Mesenteric fat pad (tissue), 1 donor: ENCODE measurements around the gene AANAT. TPM values are rescaled to one million over a fixed set of nuclear protein-coding genes. Genes with fewer than 3 reads are reported as not detected.
"Not testable (repeated sequence)": the region's sequence is repeated elsewhere in the genome, so short reads cannot be mapped to it uniquely, and the experiment has no call there.

ENCODE experiments used
- DNase-seq: peaks from one replicate; pipeline ENCODE4 v3.0.0-alpha.2; 2020; ENCODE audit warnings: low spot score
- total RNA-seq: library from RNA; stranded (reverse); fragmentation: NEBNext Ultra II Directional; extraction: Animal tissue kit (Norgen Biotek cat#: 25700); gene quantifications from one replicate; pipeline ENCODE4 v1.2.1, GENCODE V29; 2021
- donor health status: DM: yes; HTN: yes; CAD: no.

AANAT gene
- total RNA-seq, 1 donor from 2014 or later, result not detected

- no peak for DNase-seq
These were observed 35.2 kb downstream of the AANAT start for GRCh38 chr17:76502341-76503211.

GRCh38 chr17:76504117-76504516 lies 36.7 kb downstream of the AANAT start:
- no peak for DNase-seq

GRCh38 chr17:76506408-76507345 lies 39.3 kb downstream of the AANAT start:
- DNase-seq, result peak; percentile 96

- not testable (repeated sequence) for DNase-seq
These were observed 41.2 kb downstream of the AANAT start for GRCh38 chr17:76508472-76509063.

- DNase-seq, result no peak
These were observed 43.4 kb downstream of the AANAT start for GRCh38 chr17:76510831-76511244.

GRCh38 chr17:76511668-76512365 lies 44.4 kb downstream of the AANAT start:
- DNase-seq, result no peak

- DNase-seq, result no peak
These were observed 45.2 kb downstream of the AANAT start for GRCh38 chr17:76512366-76513305.

GRCh38 chr17:76513306-76513692 lies 45.9 kb downstream of the AANAT start:
- DNase-seq, result no peak

GRCh38 chr17:76514355-76514754 lies 47.0 kb downstream of the AANAT start:
- not testable (repeated sequence) for DNase-seq

- no peak for DNase-seq
These were observed 48.0 kb downstream of the AANAT start for GRCh38 chr17:76515274-76515949.

- DNase-seq, result no peak
These were observed 50.2 kb downstream of the AANAT start for GRCh38 chr17:76517638-76518038.

- no peak for DNase-seq
These were observed 51.9 kb downstream of the AANAT start for GRCh38 chr17:76519048-76519966.

Other genes starting within 250 kb of the AANAT start
- 28.0 TPM for gene RNF157, start 227.1 kb upstream of the AANAT start, total RNA-seq
- 59.2 TPM for gene UBALD2, start 202.3 kb upstream of the AANAT start, total RNA-seq
- gene QRICH2, start 159.3 kb upstream of the AANAT start, total RNA-seq, result 1.3 TPM
- gene PRPSAP1, start 113.7 kb upstream of the AANAT start, total RNA-seq, result 38.2 TPM
- gene SPHK1, start 83.0 kb upstream of the AANAT start, total RNA-seq, result 26.5 TPM
- gene UBE2O, start 14.5 kb upstream of the AANAT start, total RNA-seq, result 20.4 TPM
- 52.7 TPM for gene RHBDF2, start 33.8 kb downstream of the AANAT start, total RNA-seq
- gene CYGB, start 70.1 kb downstream of the AANAT start, total RNA-seq, result 55.6 TPM
- gene PRCD, start 72.4 kb downstream of the AANAT start, total RNA-seq, result 5.4 TPM
- gene ST6GALNAC2, start 118.3 kb downstream of the AANAT start, total RNA-seq, result 5.5 TPM
- 0.93 TPM for gene ST6GALNAC1, start 176.2 kb downstream of the AANAT start, total RNA-seq
- gene MXRA7, start 243.4 kb downstream of the AANAT start, total RNA-seq, result 193 TPM